Measurements from ENCODE around the gene HLA-A. TPM values are rescaled to one million over a fixed set of nuclear protein-coding genes. Genes with fewer than 3 reads are reported as not detected.
"Not testable (repeated sequence)": the region's sequence is repeated elsewhere in the genome, so short reads cannot be mapped to it uniquely, and the experiment has no call there.

Gene HLA-A
- total RNA-seq, 3 donors from 2014 or later, result 327 to 617 (median 473) TPM

DNA sequence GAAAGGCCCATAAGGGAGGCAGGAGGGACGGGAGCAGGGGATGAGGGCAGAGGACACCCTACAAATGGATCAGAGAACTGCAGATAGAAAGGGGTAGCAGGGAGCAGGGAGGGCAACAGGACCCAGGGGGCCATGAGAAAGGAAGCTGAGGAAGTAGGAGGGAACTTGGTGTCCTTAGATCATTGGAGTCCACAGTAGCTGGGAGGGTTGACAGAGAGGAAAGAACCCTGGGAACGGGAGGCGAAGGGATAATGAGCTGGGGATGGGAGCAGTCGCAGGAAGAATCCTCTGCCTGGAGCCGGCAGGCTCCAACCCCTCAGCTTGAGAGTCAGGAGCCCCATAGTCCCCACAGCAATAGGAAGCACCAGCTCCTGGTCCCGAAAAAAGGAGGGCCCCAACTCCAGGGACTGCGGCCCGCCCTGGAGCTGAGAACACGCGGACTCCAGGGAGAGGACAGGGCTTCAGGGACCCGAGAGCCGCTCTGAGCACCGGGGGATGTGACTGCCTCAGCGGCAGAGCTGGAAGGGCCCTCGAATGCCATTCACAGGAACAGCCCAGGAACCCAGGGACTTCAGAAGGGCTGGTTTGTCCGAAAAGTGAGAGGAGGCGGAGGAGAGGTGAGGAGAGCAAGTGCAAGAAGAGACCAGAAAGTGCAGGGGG lies 32.7 kb downstream of the HLA-A start:
- no peaks in the 10 kb centered on the region for H3K36me3 ChIP-seq

GRCh38 chr6:29975561-29975907 lies 33.2 kb downstream of the HLA-A start:
- no peak overlapping the region for H3K27ac ChIP-seq
- intact Hi-C loops (cut with DNase I; ENCODE audit: low total_unique reads), result no loop called here

More for the DNA sequence above, 32.7 kb downstream of the HLA-A start:
- no peaks in the 10 kb centered on the region for H3K4me1 ChIP-seq
- intact Hi-C loops (cut with DNase I; ENCODE audit: low total_unique reads), result no loop called here
- TF ChIP-seq POLR2AphosphoS5 (IDR thresholded peaks at IDR 0.05) (no peak), POLR2A (IDR thresholded peaks at IDR 0.05) (no peak)
- TF ChIP-seq, protein P1, sequence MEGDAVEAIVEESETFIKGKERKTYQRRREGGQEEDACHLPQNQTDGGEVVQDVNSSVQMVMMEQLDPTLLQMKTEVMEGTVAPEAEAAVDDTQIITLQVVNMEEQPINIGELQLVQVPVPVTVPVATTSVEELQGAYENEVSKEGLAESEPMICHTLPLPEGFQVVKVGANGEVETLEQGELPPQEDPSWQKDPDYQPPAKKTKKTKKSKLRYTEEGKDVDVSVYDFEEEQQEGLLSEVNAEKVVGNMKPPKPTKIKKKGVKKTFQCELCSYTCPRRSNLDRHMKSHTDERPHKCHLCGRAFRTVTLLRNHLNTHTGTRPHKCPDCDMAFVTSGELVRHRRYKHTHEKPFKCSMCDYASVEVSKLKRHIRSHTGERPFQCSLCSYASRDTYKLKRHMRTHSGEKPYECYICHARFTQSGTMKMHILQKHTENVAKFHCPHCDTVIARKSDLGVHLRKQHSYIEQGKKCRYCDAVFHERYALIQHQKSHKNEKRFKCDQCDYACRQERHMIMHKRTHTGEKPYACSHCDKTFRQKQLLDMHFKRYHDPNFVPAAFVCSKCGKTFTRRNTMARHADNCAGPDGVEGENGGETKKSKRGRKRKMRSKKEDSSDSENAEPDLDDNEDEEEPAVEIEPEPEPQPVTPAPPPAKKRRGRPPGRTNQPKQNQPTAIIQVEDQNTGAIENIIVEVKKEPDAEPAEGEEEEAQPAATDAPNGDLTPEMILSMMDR (IDR thresholded peaks at IDR 0.05), result no peak
- H3K4me3 ChIP-seq, result peak overlapping the region; percentile 50 to 66 (median 57)
- H3K27me3 ChIP-seq, result no peaks in the 10 kb centered on the region
- no peak overlapping the region for H3K27ac ChIP-seq
- H3K9me3 ChIP-seq, result no peaks in the 10 kb centered on the region
- no peak for DNase-seq (ENCODE audit: low spot score in 2 of 2)

DNA sequence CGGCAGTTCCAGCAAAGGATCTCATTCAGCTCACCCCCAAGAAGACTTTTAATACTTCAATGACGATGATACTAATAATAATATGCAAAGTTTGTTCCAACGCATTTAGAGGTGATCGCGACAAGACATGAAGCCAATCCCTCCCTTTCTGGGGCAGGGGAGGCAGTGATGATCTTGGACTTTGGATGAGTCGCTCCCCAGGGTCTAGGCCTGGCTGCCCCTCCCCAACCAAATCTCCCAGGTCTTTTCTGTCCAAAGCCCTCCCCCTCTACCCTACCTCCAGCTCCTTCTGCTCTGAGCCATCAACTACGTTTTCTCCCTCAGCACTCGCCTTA lies 33.9 kb downstream of the HLA-A start:
- DNase-seq (ENCODE audit: low spot score in 2 of 2), result no peak
- intact Hi-C loops (cut with DNase I; ENCODE audit: low total_unique reads), result no loop called here
- H3K27me3 ChIP-seq, result no peaks in the 10 kb centered on the region
- H3K9me3 ChIP-seq, result no peaks in the 10 kb centered on the region
- peak overlapping the region; percentile 50 to 66 (median 57) for H3K4me3 ChIP-seq
- peak overlapping the region; percentile 92 to 93 for H3K27ac ChIP-seq
- TF ChIP-seq POLR2AphosphoS5 (IDR thresholded peaks at IDR 0.05), result peak in 1 of 3 donors; percentile 9
- TF ChIP-seq, protein P1 (IDR thresholded peaks at IDR 0.05), result no peak
- TF ChIP-seq POLR2A (IDR thresholded peaks at IDR 0.05), result no peak
- H3K36me3 ChIP-seq, result no peaks in the 10 kb centered on the region
- no peaks in the 10 kb centered on the region for H3K4me1 ChIP-seq

More at GRCh38 chr6:29975561-29975907, 33.2 kb downstream of the HLA-A start:
- H3K27me3 ChIP-seq, result no peaks in the 10 kb centered on the region
- H3K4me3 ChIP-seq, result peak overlapping the region; percentile 50 to 66 (median 57)
- H3K9me3 ChIP-seq, result no peaks in the 10 kb centered on the region
- DNase-seq (ENCODE audit: low spot score in 2 of 2), result no peak
- no peaks in the 10 kb centered on the region for H3K4me1 ChIP-seq
- TF ChIP-seq POLR2A (IDR thresholded peaks at IDR 0.05), result no peak
- TF ChIP-seq POLR2AphosphoS5 (IDR thresholded peaks at IDR 0.05), result no peak
- TF ChIP-seq, protein P1 (IDR thresholded peaks at IDR 0.05), result no peak
- H3K36me3 ChIP-seq, result no peaks in the 10 kb centered on the region

GRCh38 chr6:29976588-29977424 lies 34.5 kb downstream of the HLA-A start:
- peak; percentile 74 to 78 for DNase-seq (ENCODE audit: low spot score in 2 of 2)
- peak overlapping the region; percentile 50 to 66 (median 57) for H3K4me3 ChIP-seq
- intact Hi-C loops (cut with DNase I; ENCODE audit: low total_unique reads), result no loop called here
- no peaks in the 10 kb centered on the region for H3K9me3 ChIP-seq
- no peaks in the 10 kb centered on the region for H3K4me1 ChIP-seq
- no peaks in the 10 kb centered on the region for H3K36me3 ChIP-seq
- no peaks in the 10 kb centered on the region for H3K27me3 ChIP-seq
- TF ChIP-seq, protein P1 (IDR thresholded peaks at IDR 0.05), result peak; percentile 45 to 53 (median 46)
- TF ChIP-seq POLR2AphosphoS5 (IDR thresholded peaks at IDR 0.05) (peak; percentile 33 to 68 (median 58)), POLR2A (IDR thresholded peaks at IDR 0.05) (peak; percentile 21)
- peak overlapping the region; percentile 92 to 93 for H3K27ac ChIP-seq

DNA sequence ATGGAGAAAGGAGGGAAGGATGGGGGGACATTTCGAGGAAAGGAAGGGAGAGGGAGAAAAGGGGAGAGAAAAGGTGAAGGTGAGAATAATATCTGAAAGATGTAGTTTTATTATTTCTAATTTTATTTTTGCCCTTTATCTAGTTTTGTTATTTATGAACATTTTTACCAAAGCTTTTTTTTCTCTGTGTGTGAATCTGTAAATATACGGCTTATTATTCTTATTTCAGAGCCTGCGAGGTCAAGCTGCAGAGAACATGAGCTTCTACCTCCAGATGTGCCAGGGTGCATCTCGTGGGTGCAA lies 35.0 kb downstream of the HLA-A start:
- intact Hi-C loops (cut with DNase I; ENCODE audit: low total_unique reads), result no loop called here
- peak overlapping the region; percentile 92 to 93 for H3K27ac ChIP-seq

DNA sequence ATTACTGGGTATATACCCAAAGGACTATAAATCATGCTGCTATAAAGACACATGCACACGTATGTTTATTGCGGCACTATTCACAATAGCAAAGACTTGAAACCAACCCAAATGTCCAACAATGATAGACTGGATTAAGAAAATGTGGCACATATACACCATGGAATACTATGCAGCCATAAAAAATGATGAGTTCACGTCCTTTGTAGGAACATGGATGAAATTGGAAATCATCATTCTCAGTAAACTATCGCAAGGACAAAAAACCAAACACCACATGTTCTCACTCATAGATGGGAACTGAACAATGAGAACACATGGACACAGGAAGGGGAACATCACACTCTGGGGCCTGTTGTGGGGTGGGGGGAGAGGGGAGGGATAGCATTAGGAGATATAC lies 37.7 kb downstream of the HLA-A start:
- H3K36me3 ChIP-seq; H3K27me3 ChIP-seq; H3K4me3 ChIP-seq; intact Hi-C loops (cut with DNase I; ENCODE audit: low total_unique reads); DNase-seq (ENCODE audit: low spot score in 2 of 2); H3K9me3 ChIP-seq; H3K4me1 ChIP-seq; H3K27ac ChIP-seq: not testable (repeated sequence)

More for the DNA sequence above, 35.0 kb downstream of the HLA-A start:
- no peaks in the 10 kb centered on the region for H3K27me3 ChIP-seq
- peak overlapping the region; percentile 50 to 66 (median 57) for H3K4me3 ChIP-seq
- no peaks in the 10 kb centered on the region for H3K36me3 ChIP-seq
- H3K4me1 ChIP-seq, result no peaks in the 10 kb centered on the region
- TF ChIP-seq POLR2A (IDR thresholded peaks at IDR 0.05), result no peak
- TF ChIP-seq, protein P1 (IDR thresholded peaks at IDR 0.05), result no peak
- TF ChIP-seq POLR2AphosphoS5 (IDR thresholded peaks at IDR 0.05), result no peak
- H3K9me3 ChIP-seq, result no peaks in the 10 kb centered on the region
- no peak for DNase-seq (ENCODE audit: low spot score in 2 of 2)
